GM13976 (cell line): ENCODE measurements around the gene SLC11A2.
A peak's percentile ranks its signal among the peaks of the same experiment; 100 is the strongest.

ENCODE experiments used
- DNase-seq: peaks from one replicate; pipeline ENCODE4 v3.0.0; 2012; ENCODE audit warnings: low spot score
- in situ Hi-C: fragments of 300-500 bp; cut with MboI; formaldehyde crosslinking; loops from one replicate; pipeline ENCODE4 v1.12.0; 2022; ENCODE audit warnings: low sequenced_read_pairs, mixed read lengths, inconsistent platforms; ENCODE audit not compliant: unreplicated experiment
- TF ChIP-seq, protein P1 (sequence below): IDR thresholded peaks from 2 replicates; pipeline ENCODE4 v1.5.1; 2012; ENCODE audit warnings: borderline replicate concordance, mild to moderate bottlenecking; ENCODE audit not compliant: insufficient read depth; ENCODE audit errors: extremely low read depth, missing control alignments, control extremely low read depth

SLC11A2 gene

DNA sequence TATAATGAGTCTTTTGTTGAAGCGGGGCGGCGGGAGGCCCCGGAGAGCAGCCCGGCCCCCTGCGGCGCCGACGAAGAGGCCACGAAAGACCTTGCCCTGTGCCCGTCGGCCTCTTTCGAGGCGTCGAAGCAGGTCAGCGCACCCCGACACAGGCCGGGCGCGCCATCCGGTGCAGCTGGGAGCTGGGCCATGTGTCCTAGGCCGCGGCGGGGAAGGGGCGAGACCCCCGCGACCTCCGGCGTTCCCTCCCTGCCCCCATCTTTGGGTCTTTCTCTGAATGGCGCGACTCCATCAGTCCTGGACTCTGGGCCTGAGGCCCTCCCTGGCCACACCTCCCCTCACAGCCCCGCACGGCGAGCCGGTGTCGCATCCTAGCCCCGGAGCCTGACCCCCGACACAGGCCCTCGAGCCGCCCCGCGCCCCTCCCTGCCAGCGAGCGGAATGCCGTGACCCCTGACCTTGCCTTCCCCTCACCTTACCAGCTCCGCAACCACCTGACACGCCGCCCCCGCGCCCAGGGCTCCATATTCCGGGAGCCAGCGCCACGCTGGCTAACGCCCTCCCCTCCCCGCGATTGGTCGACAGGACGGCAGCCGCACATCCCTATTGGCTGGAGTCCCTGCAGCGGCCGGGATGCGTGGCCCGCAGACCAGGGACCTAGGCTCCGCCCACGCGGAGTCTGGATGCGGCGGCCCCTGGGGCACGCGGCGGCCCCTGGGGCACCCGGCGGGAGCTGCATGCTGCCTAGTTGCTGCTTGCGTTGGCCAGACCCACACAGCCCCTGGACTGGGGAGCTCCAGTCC lies at the start of gene SLC11A2:
Gene SLC11A2 (minus strand): TSS at position 549 of the 803 bp plus-strand sequence. CDS start 15,656 bp downstream, outside the sequence.
- peak; percentile 98 for DNase-seq
- in situ Hi-C loops = no loop called here
- TF ChIP-seq, protein P1, sequence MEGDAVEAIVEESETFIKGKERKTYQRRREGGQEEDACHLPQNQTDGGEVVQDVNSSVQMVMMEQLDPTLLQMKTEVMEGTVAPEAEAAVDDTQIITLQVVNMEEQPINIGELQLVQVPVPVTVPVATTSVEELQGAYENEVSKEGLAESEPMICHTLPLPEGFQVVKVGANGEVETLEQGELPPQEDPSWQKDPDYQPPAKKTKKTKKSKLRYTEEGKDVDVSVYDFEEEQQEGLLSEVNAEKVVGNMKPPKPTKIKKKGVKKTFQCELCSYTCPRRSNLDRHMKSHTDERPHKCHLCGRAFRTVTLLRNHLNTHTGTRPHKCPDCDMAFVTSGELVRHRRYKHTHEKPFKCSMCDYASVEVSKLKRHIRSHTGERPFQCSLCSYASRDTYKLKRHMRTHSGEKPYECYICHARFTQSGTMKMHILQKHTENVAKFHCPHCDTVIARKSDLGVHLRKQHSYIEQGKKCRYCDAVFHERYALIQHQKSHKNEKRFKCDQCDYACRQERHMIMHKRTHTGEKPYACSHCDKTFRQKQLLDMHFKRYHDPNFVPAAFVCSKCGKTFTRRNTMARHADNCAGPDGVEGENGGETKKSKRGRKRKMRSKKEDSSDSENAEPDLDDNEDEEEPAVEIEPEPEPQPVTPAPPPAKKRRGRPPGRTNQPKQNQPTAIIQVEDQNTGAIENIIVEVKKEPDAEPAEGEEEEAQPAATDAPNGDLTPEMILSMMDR = peak; percentile 1

DNA sequence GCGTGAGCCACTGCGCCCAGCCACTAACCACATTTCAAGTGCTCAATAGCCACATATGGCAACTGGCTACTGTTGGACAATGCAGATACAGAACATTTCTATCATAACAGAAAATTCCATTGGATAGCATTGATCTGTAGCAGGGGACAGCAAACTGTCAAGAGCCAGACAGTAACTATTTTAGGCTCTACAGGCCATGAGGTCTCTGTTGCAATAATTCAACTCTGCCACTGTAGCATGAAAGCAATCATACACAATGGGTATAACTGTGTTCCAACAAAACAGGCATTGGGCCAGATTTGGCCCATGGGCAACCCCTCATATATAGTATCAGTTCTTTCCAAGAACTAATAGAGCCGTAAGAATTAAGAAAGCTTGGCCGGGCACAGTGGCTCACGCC lies 49.2 kb upstream of the SLC11A2 start:
- DNase-seq = no peak
- in situ Hi-C loops = no loop called here
- TF ChIP-seq, protein P1 = no peak

DNA sequence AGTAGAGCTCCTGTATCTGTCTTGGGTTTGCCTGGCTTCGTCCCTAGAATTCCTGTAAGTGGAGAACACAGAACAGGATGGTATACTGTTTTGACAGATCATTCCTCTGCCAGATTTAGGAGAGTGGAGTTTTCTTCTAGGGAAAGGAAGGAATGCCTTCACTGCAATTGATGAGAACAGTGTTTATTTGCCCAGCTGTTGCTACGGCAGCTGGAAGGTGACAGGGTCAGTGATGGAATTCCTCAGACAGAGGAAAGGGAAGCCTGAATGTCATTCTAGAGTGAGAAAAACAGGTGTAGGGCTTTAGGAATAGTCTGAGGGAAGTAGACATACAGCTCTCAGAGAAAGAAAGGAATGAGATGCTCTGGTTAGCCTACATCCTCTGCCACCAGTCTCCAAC lies 45.5 kb upstream of the SLC11A2 start:
- in situ Hi-C loops = no loop called here
- TF ChIP-seq, protein P1 = no peak
- no peak for DNase-seq

DNA sequence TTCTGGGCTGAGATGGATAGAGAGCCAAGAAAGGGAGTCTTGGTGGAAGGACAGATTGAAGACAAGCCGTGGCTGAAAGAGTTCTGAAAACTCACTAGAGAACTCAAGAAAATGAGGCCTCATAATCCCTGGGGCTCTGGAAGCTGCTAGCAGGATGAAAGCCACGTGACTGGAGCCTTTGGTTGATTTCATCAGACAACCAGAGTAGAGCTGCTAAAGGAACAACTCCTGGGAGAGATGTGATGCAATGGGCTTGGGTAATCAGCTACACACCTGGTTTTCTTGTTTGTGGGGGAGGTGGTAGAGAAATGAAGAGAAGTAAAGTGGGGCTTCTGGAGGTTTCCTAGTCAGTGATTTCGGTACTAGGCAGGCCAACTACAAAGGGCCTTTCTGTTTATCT lies 43.8 kb upstream of the SLC11A2 start:
- TF ChIP-seq, protein P1 = no peak
- in situ Hi-C loops = no loop called here
- no peak for DNase-seq

DNA sequence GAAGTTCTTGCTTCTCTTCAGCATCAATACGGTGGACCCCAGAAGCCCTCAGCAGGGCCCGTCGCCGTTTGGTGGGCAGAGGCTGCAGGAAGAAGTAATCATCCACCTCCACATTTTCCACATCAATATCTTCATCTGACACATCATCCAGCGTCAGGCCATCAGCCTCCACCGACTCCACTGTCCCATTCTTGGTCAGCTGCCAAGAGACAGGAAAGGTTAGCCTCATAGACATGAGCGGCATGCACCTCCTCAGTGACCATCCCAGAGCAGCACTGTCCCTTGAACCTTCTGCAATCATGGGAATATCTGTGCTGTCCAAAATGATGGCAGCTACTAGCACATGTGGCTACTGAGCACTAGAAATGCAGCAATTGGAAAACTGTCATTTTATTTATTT lies 41.6 kb upstream of the SLC11A2 start:
- no peak for DNase-seq
- TF ChIP-seq, protein P1 = no peak
- in situ Hi-C loops = no loop called here

DNA sequence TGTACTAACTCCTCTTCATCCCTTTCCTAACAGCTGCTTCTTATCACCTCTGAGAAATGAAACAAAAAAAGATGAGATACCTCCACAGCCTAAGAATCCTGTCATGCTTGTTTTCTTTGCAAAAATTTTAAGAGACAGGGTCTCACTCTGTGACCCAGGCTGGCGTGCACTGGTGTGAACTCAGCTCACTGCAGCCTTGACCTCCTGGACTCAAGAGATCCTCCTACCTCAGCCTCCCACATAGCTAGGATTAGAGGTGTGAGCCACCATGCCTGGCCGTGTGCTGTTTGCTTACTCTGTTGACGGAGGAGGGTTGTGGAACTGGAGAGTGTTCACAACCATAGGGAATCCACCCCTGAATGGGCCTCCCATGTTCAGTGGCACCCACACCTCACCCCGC lies 41.0 kb upstream of the SLC11A2 start:
- no peak for DNase-seq
- in situ Hi-C loops = no loop called here
- TF ChIP-seq, protein P1 = no peak
